ENCODE results near the gene ARSK.
"Not testable (repeated sequence)": the region's sequence is repeated elsewhere in the genome, so short reads cannot be mapped to it uniquely, and the experiment has no call there.

GRCh38 chr5:95646226-95646568 lies 91.3 kb downstream of the ARSK start:
- not testable (repeated sequence) for TF ChIP-seq EZH2 (IDR thresholded peaks at IDR 0.05; ENCODE audit: borderline replicate concordance, low read depth, low read length, poor library complexity, severe bottlenecking)
- TF ChIP-seq, protein P1, sequence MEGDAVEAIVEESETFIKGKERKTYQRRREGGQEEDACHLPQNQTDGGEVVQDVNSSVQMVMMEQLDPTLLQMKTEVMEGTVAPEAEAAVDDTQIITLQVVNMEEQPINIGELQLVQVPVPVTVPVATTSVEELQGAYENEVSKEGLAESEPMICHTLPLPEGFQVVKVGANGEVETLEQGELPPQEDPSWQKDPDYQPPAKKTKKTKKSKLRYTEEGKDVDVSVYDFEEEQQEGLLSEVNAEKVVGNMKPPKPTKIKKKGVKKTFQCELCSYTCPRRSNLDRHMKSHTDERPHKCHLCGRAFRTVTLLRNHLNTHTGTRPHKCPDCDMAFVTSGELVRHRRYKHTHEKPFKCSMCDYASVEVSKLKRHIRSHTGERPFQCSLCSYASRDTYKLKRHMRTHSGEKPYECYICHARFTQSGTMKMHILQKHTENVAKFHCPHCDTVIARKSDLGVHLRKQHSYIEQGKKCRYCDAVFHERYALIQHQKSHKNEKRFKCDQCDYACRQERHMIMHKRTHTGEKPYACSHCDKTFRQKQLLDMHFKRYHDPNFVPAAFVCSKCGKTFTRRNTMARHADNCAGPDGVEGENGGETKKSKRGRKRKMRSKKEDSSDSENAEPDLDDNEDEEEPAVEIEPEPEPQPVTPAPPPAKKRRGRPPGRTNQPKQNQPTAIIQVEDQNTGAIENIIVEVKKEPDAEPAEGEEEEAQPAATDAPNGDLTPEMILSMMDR (conservative IDR thresholded peaks at IDR 0.05; ENCODE audit: low read depth, low read length): not testable (repeated sequence)
